IPS DF 6.9 (cell line): ENCODE results near the gene PODXL2.

Experiments used
- DNase-seq: peaks from one replicate; pipeline ENCODE4 v3.0.0-alpha.2; 2013; ENCODE audit warnings: low read depth, low spot score
- H3K27ac ChIP-seq: one replicate; pipeline ENCODE4 v1.5.1; 2013; ENCODE audit warnings: low read length, control low read depth
- H3K27me3 ChIP-seq: 2 replicates; pipeline ENCODE4 v1.6.1; 2013; ENCODE audit warnings: mild to moderate bottlenecking, low read length; ENCODE audit not compliant: control insufficient read depth, insufficient read depth
- H3K36me3 ChIP-seq: 2 replicates; pipeline ENCODE4 v1.6.1; 2013; ENCODE audit warnings: low read length; ENCODE audit not compliant: control insufficient read depth, insufficient read depth
- H3K4me1 ChIP-seq: 2 replicates; pipeline ENCODE4 v1.6.1; 2013; ENCODE audit warnings: low read length; ENCODE audit not compliant: control insufficient read depth, insufficient read depth
- H3K4me3 ChIP-seq: 2 replicates; pipeline ENCODE4 v1.5.1; 2013; ENCODE audit warnings: mild to moderate bottlenecking, low read length
- H3K9me3 ChIP-seq: 2 replicates; pipeline ENCODE4 v1.6.1; 2013; ENCODE audit warnings: low read length, inconsistent platforms; ENCODE audit not compliant: control insufficient read depth, insufficient read depth
- WGBS: extraction: QIAGEN DNeasy Blood & Tissue Kit; methylation state at CpG from one replicate; pipeline ENCODE4 v1.1.7; 2013; ENCODE audit warnings: mixed read lengths, missing lambda C conversion rate; ENCODE audit not compliant: insufficient read length, insufficient coverage; 5-methylcytosine and 5-hydroxymethylcytosine counted together

Gene PODXL2

GRCh38 chr3:127675651-127676391 is 46.8 kb downstream of the PODXL2 start:
- peaks cover 6% of the 10 kb centered on the region; the same call in 1 of the 2 replicates for H3K4me1 ChIP-seq
- WGBS, result no CpG with 5 or more reads among the region's 29 CpGs
- H3K4me3 ChIP-seq, result no peak overlapping the region
- H3K36me3 ChIP-seq, result no peaks in the 10 kb centered on the region; the same call in 1 of the 2 replicates
- H3K27ac ChIP-seq, result no peak overlapping the region
- H3K27me3 ChIP-seq, result no peaks in the 10 kb centered on the region
- no peak for DNase-seq
- no peaks in the 10 kb centered on the region for H3K9me3 ChIP-seq

- DNase-seq, result no peak
- Histone ChIP-seq H3K4me3 (no peak overlapping the region), H3K9me3 (no peaks in the 10 kb centered on the region), H3K36me3 (no peaks in the 10 kb centered on the region; the same call in 1 of the 2 replicates), H3K27me3 (no peaks in the 10 kb centered on the region), H3K4me1 (peaks cover 6% of the 10 kb centered on the region; the same call in 1 of the 2 replicates), H3K27ac (no peak overlapping the region)
- WGBS, result no CpG with 5 or more reads among the region's 4 CpGs
These were observed 47.5 kb downstream of the PODXL2 start for GRCh38 chr3:127676456-127676855.

- Histone ChIP-seq H3K4me1 (peaks cover 6% of the 10 kb centered on the region; the same call in 1 of the 2 replicates), H3K27me3 (no peaks in the 10 kb centered on the region), H3K4me3 (no peak overlapping the region), H3K27ac (no peak overlapping the region), H3K9me3 (no peaks in the 10 kb centered on the region), H3K36me3 (no peaks in the 10 kb centered on the region; the same call in 1 of the 2 replicates)
- no CpG with 5 or more reads among the region's 21 CpGs for WGBS
- no peak for DNase-seq
These were observed 48.0 kb downstream of the PODXL2 start for GRCh38 chr3:127676921-127677351.

GRCh38 chr3:127677541-127678314 is 48.7 kb downstream of the PODXL2 start:
- WGBS, result no CpG with 5 or more reads among the region's 17 CpGs
- DNase-seq, result no peak
- H3K27me3 ChIP-seq, result no peaks in the 10 kb centered on the region
- no peak overlapping the region for H3K27ac ChIP-seq
- no peaks in the 10 kb centered on the region for H3K9me3 ChIP-seq
- no peak overlapping the region for H3K4me3 ChIP-seq
- no peaks in the 10 kb centered on the region; the same call in 1 of the 2 replicates for H3K36me3 ChIP-seq
- peaks cover 5% of the 10 kb centered on the region; the same call in 1 of the 2 replicates for H3K4me1 ChIP-seq

- Histone ChIP-seq H3K4me3 (no peak overlapping the region), H3K4me1 (peaks cover 5% of the 10 kb centered on the region; the same call in 1 of the 2 replicates), H3K9me3 (no peaks in the 10 kb centered on the region), H3K36me3 (no peaks in the 10 kb centered on the region; the same call in 1 of the 2 replicates), H3K27me3 (no peaks in the 10 kb centered on the region), H3K27ac (no peak overlapping the region)
- no CpG with 5 or more reads among the region's 8 CpGs for WGBS
- no peak for DNase-seq
These were observed 49.3 kb downstream of the PODXL2 start for GRCh38 chr3:127678315-127678599.

- whole genome bisulfite sequencing, result no CpG with 5 or more reads among the region's 12 CpGs
- no peaks in the 10 kb centered on the region; the same call in 1 of the 2 replicates for H3K36me3 ChIP-seq
- no peaks in the 10 kb centered on the region for H3K27me3 ChIP-seq
- 0 out of 2 replicates have a peak, but pooled peaks cover 2% of the 10 kb centered on the region for H3K4me1 ChIP-seq
- no peak overlapping the region for H3K4me3 ChIP-seq
- no peaks in the 10 kb centered on the region for H3K9me3 ChIP-seq
- no peak for DNase-seq
- H3K27ac ChIP-seq, result no peak overlapping the region
These were observed 49.9 kb downstream of the PODXL2 start for GRCh38 chr3:127678611-127679533.

GRCh38 chr3:127679534-127680145 is 50.7 kb downstream of the PODXL2 start:
- DNase-seq, result no peak
- Histone ChIP-seq H3K4me3 (no peak overlapping the region), H3K27me3 (no peaks in the 10 kb centered on the region), H3K9me3 (no peaks in the 10 kb centered on the region), H3K36me3 (no peaks in the 10 kb centered on the region; the same call in 1 of the 2 replicates), H3K4me1 (no peaks in the 10 kb centered on the region), H3K27ac (no peak overlapping the region)
- WGBS, result no CpG with 5 or more reads among the region's 21 CpGs

GRCh38 chr3:127680146-127680661 is 51.2 kb downstream of the PODXL2 start:
- no peak overlapping the region for H3K27ac ChIP-seq
- WGBS, result no CpG with 5 or more reads among the region's 21 CpGs
- DNase-seq, result no peak
- no peaks in the 10 kb centered on the region for H3K9me3 ChIP-seq
- no peaks in the 10 kb centered on the region; the same call in 1 of the 2 replicates for H3K36me3 ChIP-seq
- H3K27me3 ChIP-seq, result no peaks in the 10 kb centered on the region
- H3K4me1 ChIP-seq, result no peaks in the 10 kb centered on the region
- no peak overlapping the region for H3K4me3 ChIP-seq

- WGBS, result no CpG with 5 or more reads among the region's 1 CpG
- no peak for DNase-seq
- Histone ChIP-seq H3K4me3 (no peak overlapping the region), H3K9me3 (no peaks in the 10 kb centered on the region), H3K36me3 (no peaks in the 10 kb centered on the region; the same call in 1 of the 2 replicates), H3K27me3 (no peaks in the 10 kb centered on the region), H3K27ac (no peak overlapping the region), H3K4me1 (no peaks in the 10 kb centered on the region)
These were observed 51.8 kb downstream of the PODXL2 start for GRCh38 chr3:127680798-127681221.
